ENCODE data around the gene NRARP. TPM values are rescaled to one million over a fixed set of nuclear protein-coding genes. Genes with fewer than 3 reads are reported as not detected.

NRARP gene
- total and polyA plus RNA-seq, 2 of the 13 experiments (the other 11 are each of a cell fraction or from before 2014, with no cell fraction given) = 0.22 to 0.46 TPM

DNA sequence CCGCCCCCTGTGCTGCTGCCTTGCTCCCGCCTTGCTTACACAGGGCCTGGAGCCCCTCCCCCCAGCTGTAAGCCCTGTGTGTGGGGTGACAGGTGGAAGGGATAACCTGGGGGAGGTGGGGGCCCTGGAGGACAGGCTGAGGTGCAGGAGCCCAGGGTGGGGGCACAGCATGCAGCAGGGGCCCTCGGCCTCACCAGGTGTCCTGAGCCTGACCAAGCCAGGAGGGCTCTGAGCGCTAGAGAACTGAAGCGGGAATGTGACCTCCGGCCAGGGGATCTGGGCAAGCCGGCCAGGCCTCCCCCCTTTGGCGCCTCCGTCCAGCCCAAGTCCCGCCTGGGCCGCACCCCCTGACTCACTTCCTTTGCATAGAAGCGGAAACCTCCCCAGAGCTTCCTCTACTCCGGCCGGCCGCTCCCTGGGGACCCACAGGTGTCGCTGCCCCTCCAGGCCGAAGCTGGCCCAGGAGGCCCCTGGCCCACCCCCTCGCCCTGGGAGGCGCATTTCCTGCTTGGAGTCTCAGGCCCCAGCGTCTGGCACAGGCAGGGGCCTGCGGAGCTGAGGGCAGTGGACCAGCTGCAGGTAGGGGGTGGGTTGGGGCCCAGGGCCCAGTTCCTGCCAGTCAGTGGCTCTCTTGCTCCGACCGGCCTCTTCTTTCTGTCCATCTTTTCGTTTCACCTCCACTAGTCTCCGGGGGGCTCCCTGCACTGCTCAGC, 24.6 kb downstream of the NRARP start, which contains the start of gene TOR4A (continued):
- TF ChIP-seq ZNF788 (CRISPR knock-in tag; IDR thresholded peaks at IDR 0.05; ENCODE audit: borderline replicate concordance) (peak; percentile 87; the same call in 1 of the 2 replicates), CREB1 (IDR thresholded peaks at IDR 0.05) (no peak), CREB1 (CRISPR knock-in tag; IDR thresholded peaks at IDR 0.05) (no peak), SMYD3 (CRISPR knock-in tag; IDR thresholded peaks at IDR 0.05) (no peak), ZFY (CRISPR knock-in tag; IDR thresholded peaks at IDR 0.05) (peak; percentile 95), SNAPC2 (CRISPR knock-in tag; IDR thresholded peaks at IDR 0.05) (peak; percentile 27; the same call in 1 of the 2 replicates), FOSL2 (CRISPR knock-in tag; IDR thresholded peaks at IDR 0.05) (peak; percentile 87), PTBP1 (IDR thresholded peaks at IDR 0.05; ENCODE audit: low read depth, low read length, poor library complexity, severe bottlenecking) (peak; percentile 35), CBX1 (IDR thresholded peaks at IDR 0.05; ENCODE audit: low read depth) (peak; percentile 33), ZNF768 (CRISPR knock-in tag; IDR thresholded peaks at IDR 0.05) (peak; percentile 44; the same call in 1 of the 2 replicates), ZNF605 (CRISPR knock-in tag; IDR thresholded peaks at IDR 0.05) (peak; percentile 80), PPARG (CRISPR knock-in tag; conservative IDR thresholded peaks at IDR 0.05) (peak; percentile 46; the same call in 1 of the 2 replicates), ZNF138 (CRISPR knock-in tag; IDR thresholded peaks at IDR 0.05; ENCODE audit: low read depth) (no peak), SOX5 (CRISPR knock-in tag; IDR thresholded peaks at IDR 0.05; ENCODE audit: borderline replicate concordance) (peak; percentile 56; the same call in 1 of the 2 replicates), RFXANK (CRISPR knock-in tag; IDR thresholded peaks at IDR 0.05) (no peak), ELF4 (CRISPR knock-in tag; IDR thresholded peaks at IDR 0.05; ENCODE audit: borderline replicate concordance) (peak; percentile 78; the same call in 1 of the 2 replicates), TAF15 (IDR thresholded peaks at IDR 0.05; ENCODE audit: low read depth, low read length, poor library complexity, severe bottlenecking) (no peak), RAD21 (CRISPR knock-in tag; IDR thresholded peaks at IDR 0.05) (peak; percentile 62), PHF20 (CRISPR knock-in tag; IDR thresholded peaks at IDR 0.05) (peak; percentile 61; the same call in 1 of the 2 replicates), PITX1 (CRISPR knock-in tag; IDR thresholded peaks at IDR 0.05) (peak; percentile 45; the same call in 1 of the 2 replicates), ERF (CRISPR knock-in tag; IDR thresholded peaks at IDR 0.05) (peak; percentile 86), ZNF556 (CRISPR knock-in tag; IDR thresholded peaks at IDR 0.05; ENCODE audit: borderline replicate concordance) (no peak; the same call in 1 of the 2 replicates), CREM (IDR thresholded peaks at IDR 0.05) (0 out of 2 replicates have a peak, but pooled peaks have one; percentile 26), CREM (CRISPR knock-in tag; IDR thresholded peaks at IDR 0.05) (no peak)
- TF ChIP-seq, protein P1, sequence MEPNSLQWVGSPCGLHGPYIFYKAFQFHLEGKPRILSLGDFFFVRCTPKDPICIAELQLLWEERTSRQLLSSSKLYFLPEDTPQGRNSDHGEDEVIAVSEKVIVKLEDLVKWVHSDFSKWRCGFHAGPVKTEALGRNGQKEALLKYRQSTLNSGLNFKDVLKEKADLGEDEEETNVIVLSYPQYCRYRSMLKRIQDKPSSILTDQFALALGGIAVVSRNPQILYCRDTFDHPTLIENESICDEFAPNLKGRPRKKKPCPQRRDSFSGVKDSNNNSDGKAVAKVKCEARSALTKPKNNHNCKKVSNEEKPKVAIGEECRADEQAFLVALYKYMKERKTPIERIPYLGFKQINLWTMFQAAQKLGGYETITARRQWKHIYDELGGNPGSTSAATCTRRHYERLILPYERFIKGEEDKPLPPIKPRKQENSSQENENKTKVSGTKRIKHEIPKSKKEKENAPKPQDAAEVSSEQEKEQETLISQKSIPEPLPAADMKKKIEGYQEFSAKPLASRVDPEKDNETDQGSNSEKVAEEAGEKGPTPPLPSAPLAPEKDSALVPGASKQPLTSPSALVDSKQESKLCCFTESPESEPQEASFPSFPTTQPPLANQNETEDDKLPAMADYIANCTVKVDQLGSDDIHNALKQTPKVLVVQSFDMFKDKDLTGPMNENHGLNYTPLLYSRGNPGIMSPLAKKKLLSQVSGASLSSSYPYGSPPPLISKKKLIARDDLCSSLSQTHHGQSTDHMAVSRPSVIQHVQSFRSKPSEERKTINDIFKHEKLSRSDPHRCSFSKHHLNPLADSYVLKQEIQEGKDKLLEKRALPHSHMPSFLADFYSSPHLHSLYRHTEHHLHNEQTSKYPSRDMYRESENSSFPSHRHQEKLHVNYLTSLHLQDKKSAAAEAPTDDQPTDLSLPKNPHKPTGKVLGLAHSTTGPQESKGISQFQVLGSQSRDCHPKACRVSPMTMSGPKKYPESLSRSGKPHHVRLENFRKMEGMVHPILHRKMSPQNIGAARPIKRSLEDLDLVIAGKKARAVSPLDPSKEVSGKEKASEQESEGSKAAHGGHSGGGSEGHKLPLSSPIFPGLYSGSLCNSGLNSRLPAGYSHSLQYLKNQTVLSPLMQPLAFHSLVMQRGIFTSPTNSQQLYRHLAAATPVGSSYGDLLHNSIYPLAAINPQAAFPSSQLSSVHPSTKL (CRISPR knock-in tag; IDR thresholded peaks at IDR 0.05) = peak; percentile 63
- TF ChIP-seq, protein P2, sequence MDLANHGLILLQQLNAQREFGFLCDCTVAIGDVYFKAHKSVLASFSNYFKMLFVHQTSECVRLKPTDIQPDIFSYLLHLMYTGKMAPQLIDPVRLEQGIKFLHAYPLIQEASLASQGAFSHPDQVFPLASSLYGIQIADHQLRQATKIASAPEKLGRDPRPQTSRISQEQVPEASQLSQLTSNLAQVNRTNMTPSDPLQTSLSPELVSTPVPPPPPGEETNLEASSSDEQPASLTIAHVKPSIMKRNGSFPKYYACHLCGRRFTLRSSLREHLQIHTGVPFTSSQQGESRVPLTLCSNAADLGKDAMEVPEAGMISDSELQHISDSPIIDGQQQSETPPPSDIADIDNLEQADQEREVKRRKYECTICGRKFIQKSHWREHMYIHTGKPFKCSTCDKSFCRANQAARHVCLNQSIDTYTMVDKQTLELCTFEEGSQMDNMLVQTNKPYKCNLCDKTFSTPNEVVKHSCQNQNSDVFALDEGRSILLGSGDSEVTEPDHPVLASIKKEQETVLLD (CRISPR knock-in tag; IDR thresholded peaks at IDR 0.05; ENCODE audit: low read depth) = peak; percentile 22; the same call in 1 of the 2 replicates
- TF ChIP-seq, protein P3, sequence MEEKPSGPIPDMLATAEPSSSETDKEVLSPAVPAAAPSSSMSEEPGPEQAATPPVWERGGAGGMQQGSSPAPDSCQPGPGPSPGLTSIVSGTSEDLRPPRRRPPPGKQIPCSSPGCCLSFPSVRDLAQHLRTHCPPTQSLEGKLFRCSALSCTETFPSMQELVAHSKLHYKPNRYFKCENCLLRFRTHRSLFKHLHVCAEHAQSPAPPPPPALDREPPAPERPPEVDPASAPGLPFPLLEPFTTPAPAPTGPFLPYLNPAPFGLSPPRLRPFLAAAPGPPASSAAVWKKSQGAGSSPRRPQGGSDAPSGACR (CRISPR knock-in tag; IDR thresholded peaks at IDR 0.05) = peak; percentile 78
